HG03575 (cell line): ENCODE data around the gene CIAO2B.
"Not testable (repeated sequence)": the region's sequence is repeated elsewhere in the genome, so short reads cannot be mapped to it uniquely, and the experiment has no call there.

Source experiments
- ATAC-seq: cut with Tn5 transposase; IDR thresholded peaks from one replicate; pipeline ENCODE4 v1.9.1; 2021; ENCODE audit not compliant: unreplicated experiment, insufficient number of reproducible peaks, low FRiP score; ENCODE audit errors: extremely low read depth

The CIAO2B gene

GRCh38 chr16:66934138-66934838 lies at the start of gene CIAO2B:
TSS of gene CIAO2B (minus strand) at chr16:66934402. CDS start at chr16:66934364, 38 bp downstream.
- no peak for ATAC-seq

GRCh38 chr16:66983033-66983432 lies 48.8 kb upstream of the CIAO2B start:
- ATAC-seq, result no peak

- no peak for ATAC-seq
Measured at GRCh38 chr16:66979011-66979717, 45.0 kb upstream of the CIAO2B start.

DNA sequence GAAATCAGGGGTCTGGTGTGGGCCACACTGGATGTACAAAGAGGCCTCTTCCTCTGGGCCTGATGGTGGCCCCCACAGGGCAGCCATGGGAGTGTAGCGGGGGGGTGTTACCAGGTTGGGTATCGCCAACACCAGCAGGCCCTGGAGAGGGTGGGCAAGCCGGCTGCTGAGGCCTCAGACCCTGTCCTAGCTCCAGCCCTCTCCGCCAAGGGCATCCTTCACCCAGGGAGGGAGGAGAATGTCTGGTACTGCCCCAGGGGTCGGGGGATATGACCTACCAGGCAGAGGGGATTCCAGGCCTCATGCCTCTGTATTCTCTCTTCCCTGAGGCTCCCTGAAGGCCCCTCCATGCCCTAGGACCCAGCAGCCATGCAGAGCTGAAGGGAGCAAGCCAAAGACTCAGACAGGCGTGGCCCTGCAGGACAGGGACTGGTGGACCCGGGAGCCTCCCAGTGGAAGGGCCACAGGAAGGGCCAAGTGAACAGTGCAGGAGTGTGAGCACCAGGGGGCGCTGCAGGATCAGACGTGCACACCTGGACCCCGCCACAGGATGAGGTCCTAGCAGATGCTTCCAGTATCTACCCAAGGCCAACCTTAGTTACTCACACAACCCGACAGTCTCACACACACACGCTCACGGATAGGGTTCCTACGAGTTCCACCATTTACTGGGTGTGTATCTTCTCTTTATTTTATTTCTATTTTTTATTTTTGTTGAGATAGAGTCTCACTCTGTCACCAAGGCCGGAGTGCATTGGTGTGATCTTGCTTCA lies 43.3 kb upstream of the CIAO2B start:
- no peak for ATAC-seq

- ATAC-seq, result no peak
Measured at GRCh38 chr16:66976746-66977145, 42.5 kb upstream of the CIAO2B start.

GRCh38 chr16:66975302-66975893 lies 41.2 kb upstream of the CIAO2B start:
- no peak for ATAC-seq

DNA sequence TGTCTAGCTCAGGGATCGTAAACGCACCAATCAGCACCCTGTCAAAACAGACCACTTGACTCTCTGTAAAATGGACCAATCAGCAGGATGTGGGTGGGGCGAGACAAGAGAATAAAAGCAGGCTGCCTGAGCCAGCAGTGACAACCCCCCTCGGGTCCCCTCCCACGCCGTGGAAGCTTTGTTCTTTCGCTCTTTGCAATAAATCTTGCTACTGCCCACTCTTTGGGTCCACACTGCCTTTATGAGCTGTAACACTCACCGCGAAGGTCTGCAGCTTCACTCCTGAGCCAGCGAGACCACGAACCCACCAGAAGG lies 40.7 kb upstream of the CIAO2B start:
- ATAC-seq, result not testable (repeated sequence)

DNA sequence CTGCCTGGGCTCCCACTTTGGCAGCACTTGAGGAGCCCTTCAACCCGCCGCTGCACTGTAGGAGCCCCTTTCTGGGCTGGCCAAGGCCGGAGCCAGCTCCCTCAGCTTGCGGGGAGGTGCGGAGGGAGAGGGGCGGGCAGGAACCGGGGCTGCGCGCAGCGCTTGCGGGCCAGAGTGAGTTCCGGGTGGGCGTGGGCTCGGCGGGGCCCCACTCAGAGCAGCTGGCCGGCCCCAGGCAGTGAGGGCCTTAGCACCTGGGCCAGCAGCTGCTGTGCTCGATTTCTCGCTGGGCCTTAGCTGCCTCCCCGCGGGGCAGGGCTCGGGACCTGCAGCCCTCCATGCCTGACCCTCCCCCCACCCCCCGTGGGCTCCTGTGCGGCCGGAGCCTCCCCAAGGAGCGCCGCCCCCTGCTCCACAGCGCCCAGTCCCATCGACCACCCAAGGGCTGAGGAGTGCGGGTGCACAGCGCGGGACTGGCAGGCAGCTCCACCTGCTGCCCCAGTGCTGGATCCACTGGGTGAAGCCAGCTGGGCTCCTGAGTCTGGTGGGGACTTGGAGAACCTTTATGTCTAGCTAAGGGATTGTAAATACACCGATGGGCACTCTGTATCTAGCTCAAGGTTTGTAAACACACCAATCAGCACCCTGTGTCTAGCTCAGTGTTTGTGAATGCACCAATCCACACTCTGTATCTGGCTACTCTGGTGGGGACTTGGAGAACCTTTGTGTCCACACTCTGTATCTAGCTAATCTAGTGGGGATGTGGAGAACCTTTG lies 40.1 kb upstream of the CIAO2B start:
- not testable (repeated sequence) for ATAC-seq

GRCh38 chr16:66973716-66974115 lies 39.5 kb upstream of the CIAO2B start:
- no peak for ATAC-seq

DNA sequence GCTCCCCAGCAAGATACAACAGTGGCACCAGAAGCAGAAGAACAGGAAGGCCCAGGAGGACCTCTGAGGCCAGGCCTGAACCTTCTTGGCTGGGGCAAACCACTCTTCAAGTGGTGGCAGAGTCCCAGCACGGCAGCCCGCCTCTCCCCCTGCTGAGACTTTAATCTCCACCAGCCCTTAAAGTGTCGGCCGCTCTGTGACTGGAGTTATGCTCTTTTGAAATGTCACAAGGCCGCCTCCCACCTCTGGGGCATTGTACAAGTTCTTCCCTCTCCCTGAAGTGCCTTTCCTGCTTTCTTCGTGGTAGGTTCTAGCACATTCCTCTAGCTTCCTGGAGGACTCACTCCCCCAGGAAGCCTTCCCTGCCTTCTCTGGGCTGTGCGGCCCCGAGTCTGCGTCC lies 38.8 kb upstream of the CIAO2B start:
- no peak for ATAC-seq

DNA sequence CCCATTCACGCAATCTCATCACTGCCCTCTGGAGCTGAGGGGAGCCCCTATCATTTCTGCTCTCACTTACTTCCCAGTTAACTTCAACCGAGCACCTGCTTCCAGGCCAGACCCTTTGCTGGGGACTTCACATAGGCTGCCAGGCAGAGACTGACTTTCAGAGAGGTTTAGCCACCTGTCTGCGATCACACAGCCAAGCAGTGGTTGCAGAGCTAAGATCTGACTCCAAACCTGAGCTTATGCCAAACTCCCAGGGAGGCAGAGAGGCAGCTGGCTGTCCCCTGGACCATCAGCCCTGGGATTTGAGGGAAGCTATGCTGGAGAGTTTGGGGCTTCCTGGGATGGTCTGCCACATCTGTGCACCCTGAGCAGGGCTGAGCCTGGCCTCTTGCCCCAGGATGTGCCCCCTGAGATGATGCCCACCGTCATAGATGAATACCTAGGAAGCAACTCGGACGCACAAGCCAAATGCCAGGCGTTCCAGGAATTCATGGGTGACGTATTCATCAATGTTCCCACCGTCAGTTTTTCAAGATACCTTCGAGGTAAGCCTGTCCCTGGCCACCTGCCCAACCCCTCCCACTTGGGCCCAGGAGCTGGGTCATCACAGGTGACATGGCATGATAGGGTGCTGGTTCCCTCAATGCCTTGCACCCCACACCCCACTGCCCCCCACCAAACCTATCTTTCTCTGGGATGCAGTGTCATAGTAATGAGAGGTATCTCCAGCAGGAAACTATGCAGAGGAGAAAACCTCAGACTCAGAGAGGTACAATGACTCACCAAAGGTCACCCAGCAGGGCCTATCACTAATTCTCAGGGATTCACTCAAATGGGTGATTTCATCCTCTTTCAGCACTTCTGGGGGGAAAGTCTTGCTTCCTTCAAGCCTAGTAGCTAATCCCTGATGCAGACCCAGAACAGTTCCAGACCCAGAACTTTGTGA lies 36.8 kb upstream of the CIAO2B start:
- no peak for ATAC-seq

- ATAC-seq, result no peak
Measured at GRCh38 chr16:66968847-66969246, 34.6 kb upstream of the CIAO2B start.

DNA sequence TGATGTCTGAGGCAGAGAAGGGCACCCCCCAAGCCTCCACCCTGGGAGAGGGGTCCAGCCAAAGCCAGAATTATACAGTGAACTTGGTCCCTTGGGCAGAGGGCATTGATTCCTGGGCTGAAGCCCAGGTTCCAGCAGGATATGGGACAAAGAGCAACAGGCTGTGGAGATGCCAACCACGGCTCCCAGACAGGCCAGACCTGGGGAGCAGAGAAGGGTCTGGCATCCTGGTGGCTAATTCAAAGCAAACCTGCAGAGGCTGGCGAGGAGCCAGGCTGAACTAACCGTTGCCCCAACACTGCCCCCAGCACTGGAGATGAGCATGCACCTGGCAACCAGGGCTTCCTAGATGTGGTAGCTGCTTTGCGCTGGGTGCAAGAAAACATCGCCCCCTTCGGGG lies 29.8 kb upstream of the CIAO2B start:
- no peak for ATAC-seq

- ATAC-seq, result no peak
Measured at GRCh38 chr16:66961914-66962313, 27.7 kb upstream of the CIAO2B start.

GRCh38 chr16:66961065-66961744 lies 27.0 kb upstream of the CIAO2B start, which contains the start of gene CES3:
TSS of gene CES3 (plus strand) at chr16:66961266. CDS start at chr16:66961308, 42 bp downstream.
- no peak for ATAC-seq

GRCh38 chr16:66960270-66960669 lies 26.1 kb upstream of the CIAO2B start:
- ATAC-seq, result no peak

- ATAC-seq, result no peak
Measured at GRCh38 chr16:66959704-66960161, 25.5 kb upstream of the CIAO2B start.
